NCI-H2081 (cell line): ENCODE data around the gene MED13L.
"Not testable (repeated sequence)": the region's sequence is repeated elsewhere in the genome, so short reads cannot be mapped to it uniquely, and the experiment has no call there.

Experiments used
- DNase-seq, 2 experiments: peaks; one replicate each; lab custom pipeline; 2025; lab: John Stamatoyannopoulos, UW

The MED13L gene

GRCh38 chr12:116010467-116010866 is 267.0 kb downstream of the MED13L start:
- DNase-seq = no peak

- no peak for DNase-seq
These were observed 267.7 kb downstream of the MED13L start for GRCh38 chr12:116009805-116010204.

- DNase-seq = no peak
These were observed 271.4 kb downstream of the MED13L start for GRCh38 chr12:116006141-116006540.

GRCh38 chr12:116002890-116003536 is 274.5 kb downstream of the MED13L start:
- no peak for DNase-seq

GRCh38 chr12:116000252-116000651 is 277.2 kb downstream of the MED13L start:
- no peak for DNase-seq

- no peak for DNase-seq
These were observed 277.9 kb downstream of the MED13L start for GRCh38 chr12:115999582-115999981.

GRCh38 chr12:115998794-115999478 is 278.6 kb downstream of the MED13L start:
- no peak for DNase-seq

- peak; percentile 8 to 41 for DNase-seq
These were observed 279.3 kb downstream of the MED13L start for GRCh38 chr12:115998119-115998633.

GRCh38 chr12:115993737-115994136 is 283.8 kb downstream of the MED13L start:
- DNase-seq = no peak

- no peak for DNase-seq
These were observed 287.3 kb downstream of the MED13L start for GRCh38 chr12:115990241-115990640.

- no peak for DNase-seq
These were observed 288.6 kb downstream of the MED13L start for GRCh38 chr12:115988625-115989563.

GRCh38 chr12:115988212-115988611 is 289.3 kb downstream of the MED13L start:
- no peak for DNase-seq

- peak; percentile 18 to 62 for DNase-seq
These were observed 292.9 kb downstream of the MED13L start for GRCh38 chr12:115984616-115985015.

GRCh38 chr12:115983226-115983798 is 294.2 kb downstream of the MED13L start:
- DNase-seq = peak in 1 of 2 experiments; percentile 14

GRCh38 chr12:115980339-115980738 is 297.2 kb downstream of the MED13L start:
- DNase-seq = no peak

- DNase-seq = no peak
These were observed 297.6 kb downstream of the MED13L start for GRCh38 chr12:115979851-115980250.

GRCh38 chr12:115979351-115979750 is 298.1 kb downstream of the MED13L start:
- DNase-seq = no peak

- DNase-seq = not testable (repeated sequence)
These were observed 300.7 kb downstream of the MED13L start for GRCh38 chr12:115976829-115977228.

GRCh38 chr12:115975411-115975810 is 302.1 kb downstream of the MED13L start:
- DNase-seq = no peak

- no peak for DNase-seq
These were observed 303.3 kb downstream of the MED13L start for GRCh38 chr12:115973968-115974724.

- no peak for DNase-seq
These were observed 304.4 kb downstream of the MED13L start for GRCh38 chr12:115973066-115973465.
